Caco-2 (cell line): ENCODE measurements around the gene BPIFA3. TPM values are rescaled to one million over a fixed set of nuclear protein-coding genes. Genes with fewer than 3 reads are reported as not detected.

ENCODE experiments used
- BruUV-seq: library from RNA; stranded (reverse); fragments of 400-500 nt; replicated peaks from 2 replicates; lab custom pipeline; 2021; lab: Mats Ljungman, UMichigan
- CTCF ChIA-PET: fragments of 300-600 bp; sonication (Branson Sonifier 250); formaldehyde crosslinking; loops from one replicate; lab custom pipeline; 2022; ENCODE audit warnings: antibody characterized with exemption; lab: Charles Lee
- POLR2A ChIA-PET: fragments of 300-600 bp; sonication (Branson Sonifier 250); formaldehyde crosslinking; loops from one replicate; lab custom pipeline; 2022; ENCODE audit warnings: antibody characterized with exemption; lab: Charles Lee
- DNase-seq, 2 experiments: peaks; one replicate each; pipeline versions ENCODE4 v3.0.0 to v3.0.0-alpha.2; 2020 to 2022
- H3K27me3 ChIP-seq: replicated peaks from 2 replicates; pipeline ENCODE4 v1.6.0; 2011; ENCODE audit warnings: low read length; ENCODE audit not compliant: control insufficient read depth, insufficient read depth
- H3K36me3 ChIP-seq: 2 replicates; pipeline ENCODE4 v1.5.1; 2011; ENCODE audit warnings: low read length; ENCODE audit not compliant: control insufficient read depth, insufficient read depth
- H3K4me1 ChIP-seq: fragments of 250-450 bp; sonication (Bioruptor Pico); 2 replicates; pipeline ENCODE4 v1.5.1; 2020; ENCODE audit warnings: mild to moderate bottlenecking
- H3K4me3 ChIP-seq: 2 replicates; pipeline ENCODE4 v1.5.1; 2011; ENCODE audit warnings: low read depth, mild to moderate bottlenecking, control low read depth, low read length
- H3K9me3 ChIP-seq: fragments of 250-450 bp; sonication (Bioruptor Pico); 2 replicates; pipeline ENCODE4 v1.5.1; 2020; ENCODE audit warnings: mild to moderate bottlenecking, moderate library complexity
- H3K27ac Mint-ChIP-seq: one replicate; pipeline ENCODE4 v1.8.0; 2022; ENCODE audit warnings: mixed read lengths; ENCODE audit not compliant: unreplicated experiment
- H3K27me3 Mint-ChIP-seq: one replicate; pipeline ENCODE4 v1.8.0; 2022; ENCODE audit warnings: mixed read lengths; ENCODE audit not compliant: insufficient read depth, unreplicated experiment
- H3K36me3 Mint-ChIP-seq: one replicate; pipeline ENCODE4 v1.8.0; 2022; ENCODE audit warnings: mild to moderate bottlenecking, mixed read lengths; ENCODE audit not compliant: insufficient read depth, unreplicated experiment
- H3K4me1 Mint-ChIP-seq: one replicate; pipeline ENCODE4 v1.8.0; 2022; ENCODE audit warnings: low read depth, mixed read lengths; ENCODE audit not compliant: unreplicated experiment
- H3K4me3 Mint-ChIP-seq: one replicate; pipeline ENCODE4 v1.8.0; 2022; ENCODE audit warnings: mild to moderate bottlenecking, moderate library complexity, mixed read lengths; ENCODE audit not compliant: unreplicated experiment
- H3K9me3 Mint-ChIP-seq: one replicate; pipeline ENCODE4 v1.8.0; 2022; ENCODE audit warnings: mixed read lengths; ENCODE audit not compliant: unreplicated experiment
- intact Hi-C: fragments of 100-400 bp; cut with micrococcal nuclease; formaldehyde crosslinking; loops from one replicate; pipeline ENCODE4 v1.10.0; 2022; ENCODE audit not compliant: unreplicated experiment
- total RNA-seq: library from RNA; stranded (reverse); gene quantifications from 2 replicates; pipeline ENCODE4 v1.2.3, GENCODE V29; 2022
- TF ChIP-seq, protein P1 (sequence below), 2 experiments: fragments of 200-600 bp in 1 of 2; IDR thresholded peaks; 1 replicate in 1 of 2; 2 replicates in 1 of 2; pipeline versions ENCODE4 v1.5.1 to v1.8.0; 2011 to 2022; ENCODE audit warnings: antibody characterized with exemption in 1 of 2, control low read depth in 1 of 2, inconsistent platforms in 1 of 2, low read depth in 1 of 2, low read length in 1 of 2, mild to moderate bottlenecking in 1 of 2, moderate library complexity in 1 of 2; ENCODE audit not compliant: insufficient read depth in 1 of 2, severe bottlenecking in 1 of 2, unreplicated experiment in 1 of 2

Gene BPIFA3
- total RNA-seq, 1 experiment from 2014 or later = not detected

DNA sequence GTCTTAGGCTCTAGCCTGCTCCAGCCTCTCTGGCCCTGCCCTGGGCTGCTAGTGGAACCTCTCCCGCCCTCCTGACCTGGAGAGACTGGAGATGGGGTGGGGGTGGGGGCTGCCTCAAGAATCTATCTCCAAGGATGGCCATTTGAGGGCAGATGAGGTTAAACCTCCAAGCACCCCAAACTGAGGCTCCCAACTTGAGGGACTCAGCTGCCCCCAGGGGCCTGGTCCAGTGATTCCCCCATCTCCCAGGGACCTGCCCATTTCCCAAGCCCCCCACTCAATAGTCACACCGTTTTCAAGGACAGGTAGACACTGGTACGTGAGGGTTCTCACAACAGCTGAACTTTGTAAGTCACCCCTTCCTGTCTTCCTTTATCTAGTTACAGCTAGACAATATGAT is 58.7 kb downstream of the BPIFA3 start:
- H3K27me3 ChIP-seq = no peaks in the 10 kb centered on the region; the same call in 1 of the 2 replicates
- Mint-ChIP-seq H3K36me3 (no peaks in the 10 kb centered on the region), H3K4me3 (no peak overlapping the region), H3K27me3 (peaks cover 21% of the 10 kb centered on the region), H3K9me3 (no peaks in the 10 kb centered on the region), H3K4me1 (peaks cover 5% of the 10 kb centered on the region), H3K27ac (no peak overlapping the region)
- no peaks in the 10 kb centered on the region for H3K36me3 ChIP-seq
- DNase-seq = peak in 1 of 2 experiments; percentile 33
- no peaks in the 10 kb centered on the region for H3K9me3 ChIP-seq
- intact Hi-C loops = no loop called here
- ChIA-PET POLR2A (no interaction called here), CTCF (no interaction called here)
- no peak overlapping the region for H3K4me3 ChIP-seq
- TF ChIP-seq, protein P1, sequence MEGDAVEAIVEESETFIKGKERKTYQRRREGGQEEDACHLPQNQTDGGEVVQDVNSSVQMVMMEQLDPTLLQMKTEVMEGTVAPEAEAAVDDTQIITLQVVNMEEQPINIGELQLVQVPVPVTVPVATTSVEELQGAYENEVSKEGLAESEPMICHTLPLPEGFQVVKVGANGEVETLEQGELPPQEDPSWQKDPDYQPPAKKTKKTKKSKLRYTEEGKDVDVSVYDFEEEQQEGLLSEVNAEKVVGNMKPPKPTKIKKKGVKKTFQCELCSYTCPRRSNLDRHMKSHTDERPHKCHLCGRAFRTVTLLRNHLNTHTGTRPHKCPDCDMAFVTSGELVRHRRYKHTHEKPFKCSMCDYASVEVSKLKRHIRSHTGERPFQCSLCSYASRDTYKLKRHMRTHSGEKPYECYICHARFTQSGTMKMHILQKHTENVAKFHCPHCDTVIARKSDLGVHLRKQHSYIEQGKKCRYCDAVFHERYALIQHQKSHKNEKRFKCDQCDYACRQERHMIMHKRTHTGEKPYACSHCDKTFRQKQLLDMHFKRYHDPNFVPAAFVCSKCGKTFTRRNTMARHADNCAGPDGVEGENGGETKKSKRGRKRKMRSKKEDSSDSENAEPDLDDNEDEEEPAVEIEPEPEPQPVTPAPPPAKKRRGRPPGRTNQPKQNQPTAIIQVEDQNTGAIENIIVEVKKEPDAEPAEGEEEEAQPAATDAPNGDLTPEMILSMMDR (IDR thresholded peaks at IDR 0.05; ENCODE audit: insufficient read depth in 1 of 2, low read depth in 1 of 2, low read length in 1 of 2, severe bottlenecking in 1 of 2, unreplicated experiment in 1 of 2) = no peak
- no TSS peak for BruUV-seq
- no peaks in the 10 kb centered on the region for H3K4me1 ChIP-seq

DNA sequence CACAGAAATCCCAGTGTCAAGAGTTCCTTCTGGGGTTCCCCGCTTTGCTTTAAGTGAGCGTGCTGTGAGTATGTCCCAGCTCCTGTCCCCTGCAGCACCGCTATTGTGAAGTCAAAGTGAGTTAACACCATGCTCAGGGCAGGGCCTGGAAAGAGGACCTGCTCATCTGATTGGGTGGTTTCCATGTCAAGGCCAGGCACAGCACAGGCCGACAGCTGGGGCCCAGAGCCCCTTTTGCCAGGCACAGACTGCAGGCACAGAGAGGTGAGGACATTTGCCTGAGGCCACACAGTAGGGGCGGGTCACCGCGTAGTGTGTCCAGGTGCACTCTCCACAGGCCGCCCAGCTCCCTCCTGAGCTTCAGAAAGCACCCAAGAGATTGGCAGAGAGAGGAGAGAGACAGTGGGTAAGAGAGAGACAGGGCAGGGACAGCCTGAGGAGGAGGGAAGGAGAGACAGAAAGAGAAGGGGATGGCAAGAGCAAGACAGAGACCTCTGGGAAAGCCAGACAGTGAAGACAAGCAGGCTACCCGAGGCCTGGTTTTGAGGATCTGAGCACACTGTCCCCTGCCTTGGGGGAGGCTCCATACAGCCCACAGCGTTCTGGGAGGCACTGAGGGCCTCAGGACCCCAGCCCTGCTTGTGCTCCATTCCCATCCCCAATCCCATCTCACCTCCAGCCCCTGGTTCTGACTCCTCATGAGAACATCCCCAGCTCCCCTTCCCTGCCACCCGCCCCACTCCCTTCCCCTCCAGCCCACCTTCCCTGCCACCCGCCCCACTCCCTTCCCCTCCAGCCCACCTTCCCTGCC is 59.4 kb downstream of the BPIFA3 start:
- Histone ChIP-seq H3K36me3 (no peaks in the 10 kb centered on the region), H3K4me1 (no peaks in the 10 kb centered on the region), H3K4me3 (no peak overlapping the region), H3K9me3 (no peaks in the 10 kb centered on the region), H3K27me3 (no peaks in the 10 kb centered on the region; the same call in 1 of the 2 replicates)
- TF ChIP-seq, protein P1 (IDR thresholded peaks at IDR 0.05; ENCODE audit: insufficient read depth in 1 of 2, low read depth in 1 of 2, low read length in 1 of 2, severe bottlenecking in 1 of 2, unreplicated experiment in 1 of 2) = no peak
- POLR2A ChIA-PET = no interaction called here
- Mint-ChIP-seq H3K4me3 (no peak overlapping the region), H3K27ac (no peak overlapping the region), H3K27me3 (peaks cover 17% of the 10 kb centered on the region), H3K36me3 (no peaks in the 10 kb centered on the region), H3K4me1 (peaks cover 5% of the 10 kb centered on the region), H3K9me3 (no peaks in the 10 kb centered on the region)
- CTCF ChIA-PET = no interaction called here
- DNase-seq = peak in 1 of 2 experiments; percentile 37
- BruUV-seq = no TSS peak
- intact Hi-C loops = no loop called here

Other genes with a start within 250 kb of the BPIFA3 start
- gene SUN5, start 212.9 kb upstream of the BPIFA3 start, total RNA-seq = not detected in 2 replicates
- not detected in 2 replicates for gene BPIFB2, start 209.6 kb upstream of the BPIFA3 start, total RNA-seq
- not detected in 2 replicates for gene BPIFB6, start 185.7 kb upstream of the BPIFA3 start, total RNA-seq
- gene BPIFB3, start 163.4 kb upstream of the BPIFA3 start, total RNA-seq = not detected in 2 replicates
- gene BPIFB4, start 137.7 kb upstream of the BPIFA3 start, total RNA-seq = not detected in 2 replicates
- not detected in 2 replicates for gene BPIFA2, start 49.2 kb upstream of the BPIFA3 start, total RNA-seq
- gene BPIFA1, start 18.6 kb downstream of the BPIFA3 start, total RNA-seq = not detected in 2 replicates
- gene BPIFB1, start 65.9 kb downstream of the BPIFA3 start, total RNA-seq = not detected in 2 replicates
- gene CDK5RAP1, start 184.2 kb downstream of the BPIFA3 start, total RNA-seq = 116 and 120 TPM in 2 replicates
- 13.6 and 15.4 TPM in 2 replicates for gene SNTA1, start 226.4 kb downstream of the BPIFA3 start, total RNA-seq